ENCODE results near the gene HNRNPAB.
"Not testable (repeated sequence)": the region's sequence is repeated elsewhere in the genome, so short reads cannot be mapped to it uniquely, and the experiment has no call there.

DNA sequence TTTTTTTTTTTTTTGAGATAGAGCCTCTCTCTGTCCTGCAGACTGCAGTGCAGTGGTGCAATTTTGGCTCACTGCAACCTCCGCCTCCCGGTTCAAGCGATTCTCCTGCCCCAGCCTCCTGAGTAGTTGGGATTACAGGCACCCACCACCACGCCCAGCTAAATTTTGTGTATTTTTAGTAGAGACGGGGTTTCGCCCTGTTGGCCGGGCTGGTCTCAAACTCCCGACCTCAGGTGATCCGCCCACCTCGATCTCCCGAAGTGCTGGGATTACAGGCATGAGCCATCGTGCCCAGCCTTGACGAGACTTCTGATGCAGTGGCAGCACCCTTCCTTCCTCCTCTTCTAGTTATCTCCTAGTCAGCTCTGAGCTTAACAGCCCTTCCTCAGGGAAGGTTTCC lies 24.8 kb downstream of the HNRNPAB start:
- TF ChIP-seq CTCF (tag by site-specific recombination; IDR thresholded peaks at IDR 0.05); ZNF423 (tag by site-specific recombination; IDR thresholded peaks at IDR 0.05); SETDB1 (IDR thresholded peaks at IDR 0.05; ENCODE audit: insufficient read length, low read length); ZNF239 (tag by site-specific recombination; IDR thresholded peaks at IDR 0.05); ZNF18 (tag by site-specific recombination; IDR thresholded peaks at IDR 0.05); ZNF24 (tag by site-specific recombination; IDR thresholded peaks at IDR 0.05); ZFP3 (tag by site-specific recombination; IDR thresholded peaks at IDR 0.05; ENCODE audit: low read depth); ZNF274 (IDR thresholded peaks at IDR 0.05; ENCODE audit: low read length); ZNF274 (tag by site-specific recombination; IDR thresholded peaks at IDR 0.05; ENCODE audit: borderline replicate concordance); ZNF521 (tag by site-specific recombination; IDR thresholded peaks at IDR 0.05); ZNF23 (tag by site-specific recombination; IDR thresholded peaks at IDR 0.05; ENCODE audit: borderline replicate concordance): not testable (repeated sequence)
- TF ChIP-seq, protein P1, sequence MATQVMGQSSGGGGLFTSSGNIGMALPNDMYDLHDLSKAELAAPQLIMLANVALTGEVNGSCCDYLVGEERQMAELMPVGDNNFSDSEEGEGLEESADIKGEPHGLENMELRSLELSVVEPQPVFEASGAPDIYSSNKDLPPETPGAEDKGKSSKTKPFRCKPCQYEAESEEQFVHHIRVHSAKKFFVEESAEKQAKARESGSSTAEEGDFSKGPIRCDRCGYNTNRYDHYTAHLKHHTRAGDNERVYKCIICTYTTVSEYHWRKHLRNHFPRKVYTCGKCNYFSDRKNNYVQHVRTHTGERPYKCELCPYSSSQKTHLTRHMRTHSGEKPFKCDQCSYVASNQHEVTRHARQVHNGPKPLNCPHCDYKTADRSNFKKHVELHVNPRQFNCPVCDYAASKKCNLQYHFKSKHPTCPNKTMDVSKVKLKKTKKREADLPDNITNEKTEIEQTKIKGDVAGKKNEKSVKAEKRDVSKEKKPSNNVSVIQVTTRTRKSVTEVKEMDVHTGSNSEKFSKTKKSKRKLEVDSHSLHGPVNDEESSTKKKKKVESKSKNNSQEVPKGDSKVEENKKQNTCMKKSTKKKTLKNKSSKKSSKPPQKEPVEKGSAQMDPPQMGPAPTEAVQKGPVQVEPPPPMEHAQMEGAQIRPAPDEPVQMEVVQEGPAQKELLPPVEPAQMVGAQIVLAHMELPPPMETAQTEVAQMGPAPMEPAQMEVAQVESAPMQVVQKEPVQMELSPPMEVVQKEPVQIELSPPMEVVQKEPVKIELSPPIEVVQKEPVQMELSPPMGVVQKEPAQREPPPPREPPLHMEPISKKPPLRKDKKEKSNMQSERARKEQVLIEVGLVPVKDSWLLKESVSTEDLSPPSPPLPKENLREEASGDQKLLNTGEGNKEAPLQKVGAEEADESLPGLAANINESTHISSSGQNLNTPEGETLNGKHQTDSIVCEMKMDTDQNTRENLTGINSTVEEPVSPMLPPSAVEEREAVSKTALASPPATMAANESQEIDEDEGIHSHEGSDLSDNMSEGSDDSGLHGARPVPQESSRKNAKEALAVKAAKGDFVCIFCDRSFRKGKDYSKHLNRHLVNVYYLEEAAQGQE (tag by site-specific recombination; IDR thresholded peaks at IDR 0.05), result not testable (repeated sequence)

All from HEK293 (cell line).